Glutamatergic neuron (in vitro differentiated cells): ENCODE results near the gene MINDY4. TPM values are rescaled to one million over a fixed set of nuclear protein-coding genes. Genes with fewer than 3 reads are reported as not detected.

Experiments
- DNase-seq: peaks from one replicate; pipeline ENCODE4 v3.0.0; 2022
- H3K27ac Mint-ChIP-seq: one replicate; pipeline ENCODE4 v1.8.0; 2020; ENCODE audit warnings: mild to moderate bottlenecking, mixed read lengths, inconsistent platforms; ENCODE audit not compliant: unreplicated experiment
- H3K27me3 Mint-ChIP-seq: one replicate; pipeline ENCODE4 v1.8.0; 2020; ENCODE audit warnings: mild to moderate bottlenecking, moderate library complexity, mixed read lengths, inconsistent platforms; ENCODE audit not compliant: unreplicated experiment
- H3K36me3 Mint-ChIP-seq: one replicate; pipeline ENCODE4 v1.8.0; 2020; ENCODE audit warnings: mild to moderate bottlenecking, mixed read lengths, inconsistent platforms; ENCODE audit not compliant: unreplicated experiment
- H3K4me1 Mint-ChIP-seq: one replicate; pipeline ENCODE4 v1.8.0; 2020; ENCODE audit warnings: mild to moderate bottlenecking, low read depth, mixed read lengths, inconsistent platforms; ENCODE audit not compliant: unreplicated experiment
- H3K4me3 Mint-ChIP-seq: one replicate; pipeline ENCODE4 v1.8.0; 2020; ENCODE audit warnings: mild to moderate bottlenecking, mixed read lengths, inconsistent platforms; ENCODE audit not compliant: unreplicated experiment
- H3K9me3 Mint-ChIP-seq: one replicate; pipeline ENCODE4 v1.8.0; 2020; ENCODE audit warnings: mild to moderate bottlenecking, moderate library complexity, mixed read lengths, inconsistent platforms; ENCODE audit not compliant: unreplicated experiment
- total RNA-seq: library from RNA; stranded (reverse); fragmentation: NEBNext Ultra II Directional; extraction: Animal tissue kit (Norgen Biotek cat#: 25700); gene quantifications from one replicate; pipeline ENCODE4 v1.2.1, GENCODE V29; 2021; ENCODE audit not compliant: unreplicated experiment
- TF ChIP-seq, protein P1 (sequence below): fragments of 200-600 bp; sonication (generic); IDR thresholded peaks from one replicate; pipeline ENCODE4 v1.5.0; 2021; ENCODE audit not compliant: partially characterized antibody, unreplicated experiment

The MINDY4 gene
- total RNA-seq, 1 donor from 2014 or later: 2.3 TPM

GRCh38 chr7:30750683-30751650, 20.2 kb upstream of the MINDY4 start:
- peak overlapping the region; percentile 84 for H3K27ac Mint-ChIP-seq
- H3K9me3 Mint-ChIP-seq: peaks cover 8% of the 10 kb centered on the region
- peaks cover 21% of the 10 kb centered on the region for H3K36me3 Mint-ChIP-seq
- H3K4me1 Mint-ChIP-seq: peaks cover 9% of the 10 kb centered on the region
- TF ChIP-seq, protein P1, sequence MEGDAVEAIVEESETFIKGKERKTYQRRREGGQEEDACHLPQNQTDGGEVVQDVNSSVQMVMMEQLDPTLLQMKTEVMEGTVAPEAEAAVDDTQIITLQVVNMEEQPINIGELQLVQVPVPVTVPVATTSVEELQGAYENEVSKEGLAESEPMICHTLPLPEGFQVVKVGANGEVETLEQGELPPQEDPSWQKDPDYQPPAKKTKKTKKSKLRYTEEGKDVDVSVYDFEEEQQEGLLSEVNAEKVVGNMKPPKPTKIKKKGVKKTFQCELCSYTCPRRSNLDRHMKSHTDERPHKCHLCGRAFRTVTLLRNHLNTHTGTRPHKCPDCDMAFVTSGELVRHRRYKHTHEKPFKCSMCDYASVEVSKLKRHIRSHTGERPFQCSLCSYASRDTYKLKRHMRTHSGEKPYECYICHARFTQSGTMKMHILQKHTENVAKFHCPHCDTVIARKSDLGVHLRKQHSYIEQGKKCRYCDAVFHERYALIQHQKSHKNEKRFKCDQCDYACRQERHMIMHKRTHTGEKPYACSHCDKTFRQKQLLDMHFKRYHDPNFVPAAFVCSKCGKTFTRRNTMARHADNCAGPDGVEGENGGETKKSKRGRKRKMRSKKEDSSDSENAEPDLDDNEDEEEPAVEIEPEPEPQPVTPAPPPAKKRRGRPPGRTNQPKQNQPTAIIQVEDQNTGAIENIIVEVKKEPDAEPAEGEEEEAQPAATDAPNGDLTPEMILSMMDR: no peak
- no peaks in the 10 kb centered on the region for H3K27me3 Mint-ChIP-seq
- DNase-seq: peak; percentile 40
- H3K4me3 Mint-ChIP-seq: peak overlapping the region; percentile 28

GRCh38 chr7:30751696-30752273, 19.4 kb upstream of the MINDY4 start, which contains the start of gene INMT:
Gene INMT (plus strand): TSS chr7:30752135. CDS start chr7:30752151, 16 bp downstream.
- TF ChIP-seq, protein P1: no peak
- Mint-ChIP-seq H3K36me3 (peaks cover 21% of the 10 kb centered on the region), H3K27me3 (no peaks in the 10 kb centered on the region), H3K4me3 (no peak within 1 kb of the TSS), H3K27ac (peak within 1 kb of the TSS; percentile 84), H3K9me3 (peaks cover 8% of the 10 kb centered on the region), H3K4me1 (peaks cover 9% of the 10 kb centered on the region)
- no peak for DNase-seq

DNA sequence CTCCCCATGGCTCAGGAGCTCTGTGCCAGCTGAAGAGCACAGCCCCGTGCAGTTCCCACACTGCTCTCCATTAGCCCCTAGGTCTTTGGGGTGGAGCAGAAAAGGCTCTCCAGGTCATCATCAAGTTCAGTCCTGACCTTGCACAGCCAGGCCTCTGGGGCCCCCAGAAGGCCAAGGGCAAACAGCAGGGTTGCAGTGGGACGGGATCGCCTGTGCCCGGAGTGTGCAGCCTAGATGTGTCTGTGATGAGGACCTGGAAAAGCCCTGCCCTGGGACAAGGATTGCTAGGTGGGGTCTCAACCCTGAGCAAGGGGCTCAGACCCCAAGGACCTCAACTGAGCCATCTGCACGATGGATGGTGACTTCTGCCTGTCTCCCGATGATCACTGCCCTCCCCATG, 18.7 kb upstream of the MINDY4 start:
- no peak for DNase-seq
- peaks cover 21% of the 10 kb centered on the region for H3K36me3 Mint-ChIP-seq
- peaks cover 13% of the 10 kb centered on the region for H3K4me1 Mint-ChIP-seq
- no peak overlapping the region for H3K4me3 Mint-ChIP-seq
- H3K27ac Mint-ChIP-seq: no peak overlapping the region
- H3K27me3 Mint-ChIP-seq: no peaks in the 10 kb centered on the region
- TF ChIP-seq, protein P1: no peak
- H3K9me3 Mint-ChIP-seq: peaks cover 8% of the 10 kb centered on the region

DNA sequence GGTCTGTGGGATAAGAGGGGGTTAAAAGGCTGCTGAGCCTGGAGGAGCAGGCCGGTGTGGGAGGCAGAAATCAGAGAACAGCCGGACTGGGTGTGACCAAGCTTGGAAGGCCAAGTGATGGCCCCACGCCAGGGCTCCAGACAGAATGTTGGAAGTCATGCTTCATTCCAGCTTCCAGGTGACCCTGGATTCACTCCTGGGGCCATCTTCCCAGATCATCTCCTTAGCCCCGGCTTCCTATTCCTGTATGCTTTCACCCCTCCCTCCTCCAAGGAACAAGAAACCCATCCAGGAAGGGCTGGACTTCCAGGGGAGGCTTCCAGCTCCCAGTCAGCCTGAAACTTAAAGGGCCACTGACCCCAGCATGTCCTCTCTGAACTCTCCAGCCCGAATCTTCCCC, 18.2 kb upstream of the MINDY4 start:
- Mint-ChIP-seq H3K4me3 (no peak overlapping the region), H3K27me3 (no peaks in the 10 kb centered on the region), H3K9me3 (peaks cover 6% of the 10 kb centered on the region), H3K36me3 (peaks cover 21% of the 10 kb centered on the region), H3K4me1 (peaks cover 13% of the 10 kb centered on the region), H3K27ac (no peak overlapping the region)
- TF ChIP-seq, protein P1: no peak
- no peak for DNase-seq
